SHP77 (cell line): ENCODE data around the gene CYTH4.
"Not testable (repeated sequence)": the region's sequence is repeated elsewhere in the genome, so short reads cannot be mapped to it uniquely, and the experiment has no call there.

Experiments used
- DNase-seq, 2 experiments: peaks; one replicate each; lab custom pipeline; 2025; lab: John Stamatoyannopoulos, UW

CYTH4 gene

GRCh38 chr22:37310815-37311595 lies 28.7 kb downstream of the CYTH4 start:
- no peak for DNase-seq

- no peak for DNase-seq
Observed at GRCh38 chr22:37311761-37312312, 29.5 kb downstream of the CYTH4 start.

- no peak for DNase-seq
Observed at GRCh38 chr22:37312549-37313183, 30.4 kb downstream of the CYTH4 start.

- DNase-seq = no peak
Observed at GRCh38 chr22:37313376-37314314, 31.3 kb downstream of the CYTH4 start.

GRCh38 chr22:37314315-37315074 lies 32.2 kb downstream of the CYTH4 start:
- DNase-seq = no peak

- DNase-seq = no peak
Observed at GRCh38 chr22:37316405-37316804, 34.1 kb downstream of the CYTH4 start.

- DNase-seq = peak; percentile 73 to 75
Observed at GRCh38 chr22:37316875-37317371, 34.6 kb downstream of the CYTH4 start.

- DNase-seq = no peak
Observed at GRCh38 chr22:37317698-37318210, 35.4 kb downstream of the CYTH4 start.

- no peak for DNase-seq
Observed at GRCh38 chr22:37318364-37319109, 36.2 kb downstream of the CYTH4 start.

- no peak for DNase-seq
Observed at GRCh38 chr22:37319469-37319868, 37.2 kb downstream of the CYTH4 start.

GRCh38 chr22:37320726-37321677 lies 38.7 kb downstream of the CYTH4 start:
- no peak for DNase-seq

- DNase-seq = no peak
Observed at GRCh38 chr22:37324340-37325038, 42.2 kb downstream of the CYTH4 start.

GRCh38 chr22:37325039-37325395 lies 42.7 kb downstream of the CYTH4 start:
- no peak for DNase-seq

GRCh38 chr22:37326726-37327125 lies 44.4 kb downstream of the CYTH4 start:
- no peak for DNase-seq

GRCh38 chr22:37328017-37328416 lies 45.7 kb downstream of the CYTH4 start:
- DNase-seq = no peak

- DNase-seq = not testable (repeated sequence)
Observed at GRCh38 chr22:37328538-37329237, 46.4 kb downstream of the CYTH4 start.

- no peak for DNase-seq
Observed at GRCh38 chr22:37329238-37330140, 47.2 kb downstream of the CYTH4 start.
